Heart left ventricle (tissue), 16 donors: ENCODE results near the gene MAFF. TPM values are rescaled to one million over a fixed set of nuclear protein-coding genes. Genes with fewer than 3 reads are reported as not detected.

ENCODE experiments used
- ATAC-seq, 4 donors: fragments of 200-7000 bp; cut with Tn5 transposase; one replicate each; pipeline ENCODE4 v1.9.1; 2020 to 2022; ENCODE audit warnings: moderate library complexity in 4 of 4, mild to moderate bottlenecking in 3 of 4, moderate number of reproducible peaks in 1 of 4
- DNase-seq, 5 donors: peaks; one replicate each; pipeline ENCODE4 v3.0.0-alpha.2; 2020
- H3K27ac ChIP-seq, 12 donors: fragments of 200-600 bp; sonication (generic) in 4 of 12; one replicate each; pipeline versions ENCODE4 v1.5.0 to v1.8.0; 2016 to 2022; ENCODE audit warnings: mild to moderate bottlenecking in 2 of 12
- H3K27me3 ChIP-seq, 9 donors: fragments of 200-600 bp; sonication (generic) in 2 of 9; one replicate each; pipeline versions ENCODE4 v1.5.1 to v1.8.0; 2016 to 2022; ENCODE audit warnings: mild to moderate bottlenecking in 3 of 9
- H3K36me3 ChIP-seq, 9 donors: fragments of 200-600 bp; sonication (generic) in 2 of 9; one replicate each; pipeline versions ENCODE4 v1.5.0 to v1.8.0; 2018 to 2022; ENCODE audit warnings: mild to moderate bottlenecking in 2 of 9
- H3K4me1 ChIP-seq, 12 donors: fragments of 200-600 bp; sonication (generic) in 4 of 12; one replicate each; pipeline versions ENCODE4 v1.5.0 to v1.8.0; 2016 to 2022; ENCODE audit warnings: mild to moderate bottlenecking in 3 of 12
- H3K4me3 ChIP-seq, 12 donors: fragments of 200-600 bp; sonication (generic) in 4 of 12; one replicate each; pipeline versions ENCODE4 v1.5.0 to v1.8.0; 2017 to 2022; ENCODE audit warnings: mild to moderate bottlenecking in 9 of 12, moderate library complexity in 4 of 12
- H3K9me3 ChIP-seq, 12 donors: fragments of 200-600 bp; sonication (generic) in 4 of 12; one replicate each; pipeline versions ENCODE4 v1.5.0 to v1.8.0; 2016 to 2022; ENCODE audit warnings: mild to moderate bottlenecking in 1 of 12
- CTCF ChIP-seq, 12 donors: fragments of 200-600 bp; sonication (generic) in 4 of 12; IDR thresholded peaks; one replicate each; pipeline versions ENCODE4 v1.5.0 to v1.8.0; 2018 to 2022; ENCODE audit warnings: antibody characterized with exemption in 12 of 12, mild to moderate bottlenecking in 5 of 12
- POLR2A ChIP-seq, 2 donors: fragments of 450-650 bp; IDR thresholded peaks; one replicate each; pipeline ENCODE4 v1.6.1; 2017; ENCODE audit warnings: antibody characterized with exemption in 2 of 2, mild to moderate bottlenecking in 2 of 2, moderate library complexity in 2 of 2
- WGBS, 4 donors: extraction: QIAGEN DNeasy Blood & Tissue Kit in 2 of 4; methylation state at CpG; one replicate each; pipeline versions ENCODE4 v1.1.5 to v1.1.7; 2013 to 2018; 5-methylcytosine and 5-hydroxymethylcytosine counted together
- intact Hi-C, 10 donors: fragments of 100-400 bp; cut with DNase I; formaldehyde crosslinking; loops; one replicate each; pipeline versions ENCODE4 v1.11.1 to v1.14.2; 2022
- polyA plus RNA-seq, 2 donors: library from polyadenylated mRNA; stranded (reverse); fragments of 200-250 nt; gene quantifications; one replicate each; pipeline ENCODE4 v1.2.3, GENCODE V29; 2013
- total RNA-seq, 9 donors: library from RNA; depleted of rRNA in 2 of 9; stranded (reverse); fragments of >200 nt in 2 of 9; fragmentation: NEBNext Ultra II Directional in 3 of 9; extraction: Animal tissue kit (Norgen Biotek cat#: 25700) in 3 of 9; gene quantifications; one replicate each; pipeline versions ENCODE4 v1.1.0 to v1.2.4, GENCODE V29; 2016 to 2023
- donor health status: ischemic (EF 13 %, LVEDD 7.1; RV severe dilation, severe dysfunction).
- donor health status: healthy with polysubstance abuse.
- donor health status: DM: no; HTN: yes; CAD: no.
- donor health status: DM: no; HTN: no; CAD: no.
- donor health status: ischemic (EF 25% LVEDD 6.9; RV normal size, moderate dysfunction).
- donor health status: ischemic (EF 25% LVEDD 5.7; RV mildly dilated, moderate dysfunction).
- donor health status: healthy.
- donor health status: DM: yes; HTN: yes; CAD: no.
- donor health status: ischemic (EF 35%, LVEDD 5.7; RV mildly dilated, moderate dysfunction).
- donor health status: nonischemic (EF 11% LVEDD 7.7; RV severe dilation, severe dysfunction).
- donor health status: DM: yes; HTN: yes; CAD: no.
- donor health status: PGD.
- donor health status: ischemic (EF 29% LVEDD 5.4; RV normal size, mild dysfunction).
- donor health status: nonischemic (EF 23%, LVEDD 6.1; RV moderate dilation, normal function).

The MAFF gene
- total and polyA plus RNA-seq, 11 donors = 1.9 to 36.0 (median 4.7) TPM

- peak in 2 of 4 donors; percentile 37 to 38 for ATAC-seq
- Histone ChIP-seq H3K27me3 (no peaks in the 10 kb centered on the region), H3K36me3 (no peaks in the 10 kb centered on the region), H3K4me3 (peak overlapping the region in 6 of 12 donors; percentile 4 to 24 (median 15)), H3K27ac (peak overlapping the region; percentile 47 to 91 (median 78)), H3K9me3 (no peaks in the 10 kb centered on the region), H3K4me1 (peaks cover 17 to 89% (median 64%) of the 10 kb centered on the region in 12 donors)
- intact Hi-C loops = no loop called here
- WGBS, 4 donors = 35 to 52% (median 38%) methylated on average over 14 of the region's 14 CpGs
- TF ChIP-seq CTCF (IDR thresholded peaks at IDR 0.05) (no peak), POLR2A (IDR thresholded peaks at IDR 0.05) (no peak)
- no peak for DNase-seq
These were observed 55.4 kb downstream of the MAFF start for GRCh38 chr22:38257181-38257580.

- Histone ChIP-seq H3K4me1 (peaks cover 19 to 90% (median 68%) of the 10 kb centered on the region in 12 donors), H3K4me3 (peak overlapping the region in 5 of 12 donors; percentile 4 to 24 (median 14)), H3K36me3 (no peaks in the 10 kb centered on the region), H3K27me3 (no peaks in the 10 kb centered on the region), H3K9me3 (no peaks in the 10 kb centered on the region), H3K27ac (peak overlapping the region; percentile 47 to 91 (median 78))
- no peak for TF ChIP-seq CTCF (IDR thresholded peaks at IDR 0.05)
- TF ChIP-seq POLR2A (IDR thresholded peaks at IDR 0.05) = no peak
- DNase-seq (no peak), ATAC-seq (peak in 1 of 4 donors; percentile 23)
- intact Hi-C loops = no loop called here
- WGBS, 4 donors = 68 to 74% (median 71%) methylated on average over 4 of the region's 4 CpGs
These were observed 56.0 kb downstream of the MAFF start for GRCh38 chr22:38257650-38258250.

DNA sequence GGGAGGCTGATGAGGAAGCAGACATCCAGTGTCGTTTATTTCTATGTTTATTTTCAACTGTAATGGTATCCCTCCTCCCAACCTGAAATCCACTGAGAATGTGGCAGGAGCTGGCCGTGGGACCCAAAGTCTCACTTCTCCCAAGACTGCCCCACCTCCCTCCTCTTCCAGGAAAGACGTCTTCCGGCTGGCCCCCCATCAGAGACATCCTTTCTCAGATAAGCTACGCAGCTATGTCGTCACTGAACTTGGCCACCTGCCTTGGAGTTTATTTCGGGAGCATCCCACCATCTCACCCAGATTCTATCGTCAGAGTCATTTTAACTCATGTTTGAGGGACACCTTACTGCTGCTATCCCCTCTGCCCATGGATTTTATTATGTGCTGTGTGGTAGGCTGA is 57.1 kb downstream of the MAFF start:
- WGBS, 4 donors = 4 to 17% (median 7%) methylated on average over 8 of the region's 8 CpGs
- peak; percentile 56 to 84 (median 60) for ATAC-seq

More for the DNA sequence above, 57.1 kb downstream of the MAFF start:
- TF ChIP-seq CTCF (IDR thresholded peaks at IDR 0.05) (no peak), POLR2A (IDR thresholded peaks at IDR 0.05) (peak in 1 of 2 donors; percentile 25)
- H3K27ac ChIP-seq = peak overlapping the region; percentile 47 to 91 (median 80)
- H3K4me3 ChIP-seq = no peak overlapping the region
- no peaks in the 10 kb centered on the region for H3K9me3 ChIP-seq
- H3K36me3 ChIP-seq = peaks cover 0 to 10% (median 0%) of the 10 kb centered on the region in 9 donors
- DNase-seq = peak; percentile 78 to 92 (median 91)
- intact Hi-C loops = no loop called here
- peaks cover 19 to 93% (median 69%) of the 10 kb centered on the region in 12 donors for H3K4me1 ChIP-seq
- no peaks in the 10 kb centered on the region for H3K27me3 ChIP-seq
